C4-2B (cell line): ENCODE measurements around the gene RAD18.

Source experiments
- ZFX ChIP-seq: fragments of 450-650 bp; IDR thresholded peaks from 2 replicates; pipeline ENCODE4 v1.6.1; 2017
- TF ChIP-seq, protein P1 (sequence below): fragments of 450-650 bp; conservative IDR thresholded peaks from 2 replicates; pipeline ENCODE4 v1.5.1; 2017; ENCODE audit warnings: mild to moderate bottlenecking

DNA sequence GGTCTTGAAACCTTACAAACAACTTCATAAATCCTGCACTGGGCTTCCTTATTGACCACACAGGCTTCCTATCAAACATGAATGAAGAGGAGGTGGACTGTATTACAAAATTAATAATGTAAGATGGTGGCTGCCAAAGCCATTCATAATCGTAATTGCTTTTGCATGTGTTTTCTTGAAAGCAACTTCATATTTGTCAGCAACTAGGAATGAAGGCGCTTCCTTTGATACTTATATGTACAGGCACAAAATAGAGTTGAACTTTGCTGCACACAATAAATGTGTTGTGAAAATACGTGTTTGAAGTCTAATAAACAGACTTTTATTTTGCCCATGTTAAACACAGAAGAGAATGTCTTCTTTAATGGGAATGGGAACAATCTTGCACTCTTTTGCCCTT, 121.8 kb downstream of the RAD18 start:
- TF ChIP-seq, protein P1, sequence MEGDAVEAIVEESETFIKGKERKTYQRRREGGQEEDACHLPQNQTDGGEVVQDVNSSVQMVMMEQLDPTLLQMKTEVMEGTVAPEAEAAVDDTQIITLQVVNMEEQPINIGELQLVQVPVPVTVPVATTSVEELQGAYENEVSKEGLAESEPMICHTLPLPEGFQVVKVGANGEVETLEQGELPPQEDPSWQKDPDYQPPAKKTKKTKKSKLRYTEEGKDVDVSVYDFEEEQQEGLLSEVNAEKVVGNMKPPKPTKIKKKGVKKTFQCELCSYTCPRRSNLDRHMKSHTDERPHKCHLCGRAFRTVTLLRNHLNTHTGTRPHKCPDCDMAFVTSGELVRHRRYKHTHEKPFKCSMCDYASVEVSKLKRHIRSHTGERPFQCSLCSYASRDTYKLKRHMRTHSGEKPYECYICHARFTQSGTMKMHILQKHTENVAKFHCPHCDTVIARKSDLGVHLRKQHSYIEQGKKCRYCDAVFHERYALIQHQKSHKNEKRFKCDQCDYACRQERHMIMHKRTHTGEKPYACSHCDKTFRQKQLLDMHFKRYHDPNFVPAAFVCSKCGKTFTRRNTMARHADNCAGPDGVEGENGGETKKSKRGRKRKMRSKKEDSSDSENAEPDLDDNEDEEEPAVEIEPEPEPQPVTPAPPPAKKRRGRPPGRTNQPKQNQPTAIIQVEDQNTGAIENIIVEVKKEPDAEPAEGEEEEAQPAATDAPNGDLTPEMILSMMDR: no peak
- TF ChIP-seq ZFX: no peak
